Myocyte (in vitro differentiated cells): ENCODE results near the gene MED17. TPM values are rescaled to one million over a fixed set of nuclear protein-coding genes. Genes with fewer than 3 reads are reported as not detected.
"Not testable (repeated sequence)": the region's sequence is repeated elsewhere in the genome, so short reads cannot be mapped to it uniquely, and the experiment has no call there.

Source experiments
- DNase-seq: peaks from one replicate; pipeline ENCODE4 v3.0.0-alpha.2; 2012; ENCODE audit warnings: low read depth
- total RNA-seq: library from RNA; depleted of rRNA; stranded (reverse); fragments of >200 nt; gene quantifications from 2 replicates; pipeline ENCODE4 v1.2.3, GENCODE V29; 2014

MED17 gene
- total RNA-seq, 1 donor from 2014 or later = 27.9 TPM

GRCh38 chr11:93757301-93757700 is 26.8 kb upstream of the MED17 start:
- no peak for DNase-seq

- DNase-seq = no peak
Measured at GRCh38 chr11:93757924-93758865, 25.9 kb upstream of the MED17 start.

- DNase-seq = not testable (repeated sequence)
Measured at GRCh38 chr11:93759123-93759522, 25.0 kb upstream of the MED17 start.

- DNase-seq = no peak
Measured at GRCh38 chr11:93761910-93762309, 22.2 kb upstream of the MED17 start.

- no peak for DNase-seq
Measured at GRCh38 chr11:93765551-93765950, 18.5 kb upstream of the MED17 start.

GRCh38 chr11:93766504-93766903 is 17.6 kb upstream of the MED17 start:
- DNase-seq = no peak

- no peak for DNase-seq
Measured at GRCh38 chr11:93767018-93767417, 17.1 kb upstream of the MED17 start.

- DNase-seq = no peak
Measured at GRCh38 chr11:93770160-93770559, 13.9 kb upstream of the MED17 start.

GRCh38 chr11:93772123-93772522 is 12.0 kb upstream of the MED17 start:
- DNase-seq = no peak

GRCh38 chr11:93773045-93773477 is 11.0 kb upstream of the MED17 start:
- no peak for DNase-seq

- no peak for DNase-seq
Measured at GRCh38 chr11:93773601-93774200, 10.4 kb upstream of the MED17 start.

- not testable (repeated sequence) for DNase-seq
Measured at GRCh38 chr11:93774560-93774959, 9.5 kb upstream of the MED17 start.

GRCh38 chr11:93775289-93775688 is 8.8 kb upstream of the MED17 start:
- no peak for DNase-seq

- no peak for DNase-seq
Measured at GRCh38 chr11:93783362-93783761, 720 bp upstream of the MED17 start.

- no peak for DNase-seq
Measured at GRCh38 chr11:93783765-93784144, 327 bp upstream of the MED17 start.

- DNase-seq = no peak
Measured at GRCh38 chr11:93784935-93785360, 866 bp downstream of the MED17 start.

GRCh38 chr11:93791493-93791892 is 7.4 kb downstream of the MED17 start:
- DNase-seq = no peak

- no peak for DNase-seq
Measured at GRCh38 chr11:93796441-93797231, 12.6 kb downstream of the MED17 start.

GRCh38 chr11:93801366-93801765 is 17.3 kb downstream of the MED17 start:
- no peak for DNase-seq

- no peak for DNase-seq
Measured at GRCh38 chr11:93804879-93805278, 20.8 kb downstream of the MED17 start.

GRCh38 chr11:93807980-93808379 is 23.9 kb downstream of the MED17 start:
- DNase-seq = no peak

- no peak for DNase-seq
Measured at GRCh38 chr11:93813974-93814373, 29.9 kb downstream of the MED17 start.
